NCI-H146 treated with DMSO at 0.1 percent for 48 hours (cell line): Measurements from ENCODE around the gene NTSR2.

ENCODE experiments used
- DNase-seq: peaks from one replicate; lab custom pipeline; 2025; ENCODE audit not compliant: unreplicated experiment; lab: John Stamatoyannopoulos, UW

NTSR2 gene

GRCh38 chr2:11630855-11631254, 39.1 kb downstream of the NTSR2 start:
- DNase-seq, result no peak

GRCh38 chr2:11629851-11630250, 40.1 kb downstream of the NTSR2 start:
- DNase-seq, result no peak

- no peak for DNase-seq
Observed at GRCh38 chr2:11629215-11629614, 40.8 kb downstream of the NTSR2 start.

- no peak for DNase-seq
Observed at GRCh38 chr2:11628675-11629074, 41.3 kb downstream of the NTSR2 start.

GRCh38 chr2:11625671-11626070, 44.3 kb downstream of the NTSR2 start:
- DNase-seq, result no peak

GRCh38 chr2:11624893-11625292, 45.1 kb downstream of the NTSR2 start:
- DNase-seq, result no peak

- DNase-seq, result no peak
Observed at GRCh38 chr2:11622611-11623010, 47.4 kb downstream of the NTSR2 start.

GRCh38 chr2:11621410-11621809, 48.6 kb downstream of the NTSR2 start:
- DNase-seq, result no peak

- no peak for DNase-seq
Observed at GRCh38 chr2:11618708-11619062, 51.3 kb downstream of the NTSR2 start.

GRCh38 chr2:11617984-11618707, 51.8 kb downstream of the NTSR2 start:
- no peak for DNase-seq

- DNase-seq, result no peak
Observed at GRCh38 chr2:11617527-11617926, 52.5 kb downstream of the NTSR2 start.

GRCh38 chr2:11616851-11617415, 53.1 kb downstream of the NTSR2 start:
- no peak for DNase-seq

- DNase-seq, result no peak
Observed at GRCh38 chr2:11616097-11616687, 53.8 kb downstream of the NTSR2 start.

- DNase-seq, result no peak
Observed at GRCh38 chr2:11615209-11615608, 54.8 kb downstream of the NTSR2 start.

- no peak for DNase-seq
Observed at GRCh38 chr2:11613297-11613696, 56.7 kb downstream of the NTSR2 start.

GRCh38 chr2:11612553-11613215, 57.3 kb downstream of the NTSR2 start:
- no peak for DNase-seq

GRCh38 chr2:11611251-11611650, 58.7 kb downstream of the NTSR2 start:
- DNase-seq, result no peak

- no peak for DNase-seq
Observed at GRCh38 chr2:11610624-11611242, 59.3 kb downstream of the NTSR2 start.
